D721Med (cell line): Measurements from ENCODE around the gene ADISSP.

Experiments
- DNase-seq: peaks from one replicate; pipeline ENCODE4 v3.0.0; 2011; ENCODE audit warnings: low spot score; ENCODE audit not compliant: insufficient read length
- FAIRE-seq: peaks from 2 replicates; lab custom pipeline; 2011; peaks lifted over from hg19 to GRCh38; lab: Jason Lieb, UNC
- CTCF ChIP-seq: IDR thresholded peaks from 2 replicates; pipeline ENCODE4 v1.5.1; 2012; ENCODE audit warnings: mild to moderate bottlenecking, control low read depth; ENCODE audit not compliant: insufficient read depth; ENCODE audit errors: missing control alignments

ADISSP gene

GRCh38 chr20:3753501-3754275, 13.9 kb downstream of the ADISSP start:
- FAIRE-seq (no peak), DNase-seq (no peak)
- no peak for TF ChIP-seq CTCF

GRCh38 chr20:3753098-3753497, 14.5 kb downstream of the ADISSP start:
- FAIRE-seq (no peak), DNase-seq (peak; percentile 54)
- TF ChIP-seq CTCF, result peak; percentile 63

GRCh38 chr20:3752386-3752759, 15.2 kb downstream of the ADISSP start:
- TF ChIP-seq CTCF, result no peak
- no peak for DNase-seq
- no peak for FAIRE-seq

GRCh38 chr20:3751675-3752385, 15.7 kb downstream of the ADISSP start:
- DNase-seq (no peak), FAIRE-seq (no peak)
- no peak for TF ChIP-seq CTCF

GRCh38 chr20:3751305-3751674, 16.3 kb downstream of the ADISSP start:
- TF ChIP-seq CTCF, result no peak
- FAIRE-seq, result no peak
- no peak for DNase-seq

GRCh38 chr20:3749689-3750531, 17.6 kb downstream of the ADISSP start:
- peak; percentile 53 for DNase-seq
- FAIRE-seq, result no peak
- TF ChIP-seq CTCF, result peak; percentile 60
